Breast epithelium (tissue), 4 donors: ENCODE results near the gene LIPM. TPM values are rescaled to one million over a fixed set of nuclear protein-coding genes. Genes with fewer than 3 reads are reported as not detected.

Experiments
- DNase-seq, 2 donors: peaks; one replicate each; pipeline ENCODE4 v3.0.0-alpha.2; 2019; ENCODE audit warnings: low spot score in 2 of 2
- H3K27ac ChIP-seq, 2 donors: fragments of 200-600 bp; sonication (generic) in 1 of 2; one replicate each; pipeline ENCODE4 v1.5.1; 2016 to 2019; ENCODE audit warnings: mild to moderate bottlenecking in 1 of 2
- H3K27me3 ChIP-seq, 2 donors: fragments of 200-600 bp; sonication (generic) in 1 of 2; one replicate each; pipeline versions ENCODE4 v1.5.1 to v1.6.0; 2017 to 2019; ENCODE audit warnings: control low read depth in 1 of 2, mild to moderate bottlenecking in 1 of 2
- H3K36me3 ChIP-seq: fragments of 200-600 bp; one replicate; pipeline ENCODE4 v1.5.1; 2019
- H3K4me1 ChIP-seq, 2 donors: fragments of 200-600 bp; sonication (generic); one replicate each; pipeline ENCODE4 v1.5.1; 2016 to 2019; ENCODE audit warnings: control low read depth in 1 of 2
- H3K4me3 ChIP-seq, 3 donors: fragments of 200-600 bp; sonication (generic); 1 replicate in 2 of 3; 2 replicates in 1 of 3; pipeline ENCODE4 v1.5.1; 2016 to 2019; ENCODE audit warnings: mild to moderate bottlenecking in 3 of 3, moderate library complexity in 2 of 3
- H3K9me3 ChIP-seq, 2 donors: fragments of 200-600 bp; sonication (generic) in 1 of 2; one replicate each; pipeline ENCODE4 v1.5.1; 2016 to 2019; ENCODE audit warnings: control low read depth in 1 of 2
- POLR2A ChIP-seq: fragments of 450-650 bp; IDR thresholded peaks from one replicate; pipeline ENCODE4 v1.6.1; 2016; ENCODE audit warnings: antibody characterized with exemption, mild to moderate bottlenecking, moderate library complexity
- POLR2AphosphoS5 ChIP-seq, 3 donors: sonication (generic); formaldehyde crosslinking; IDR thresholded peaks; one replicate each; pipeline ENCODE4 v1.6.1; 2017; ENCODE audit warnings: antibody characterized with exemption in 3 of 3
- intact Hi-C: fragments of 100-400 bp; cut with DNase I; formaldehyde crosslinking; loops from one replicate; pipeline ENCODE4 v1.15.1; 2023; ENCODE audit warnings: low total_unique reads
- total RNA-seq, 3 donors: library from RNA; depleted of rRNA; stranded (reverse); fragments of >200 nt; gene quantifications; one replicate each; pipeline ENCODE4 v1.1.0, GENCODE V29; 2016
- TF ChIP-seq, protein P1 (sequence below), 3 donors: fragments of 450-650 bp; IDR thresholded peaks; one replicate each; pipeline ENCODE4 v1.5.1; 2016 to 2017; ENCODE audit warnings: antibody characterized with exemption in 3 of 3, mild to moderate bottlenecking in 3 of 3, moderate library complexity in 3 of 3

The LIPM gene
- total RNA-seq, 3 donors from 2014 or later: not detected

DNA sequence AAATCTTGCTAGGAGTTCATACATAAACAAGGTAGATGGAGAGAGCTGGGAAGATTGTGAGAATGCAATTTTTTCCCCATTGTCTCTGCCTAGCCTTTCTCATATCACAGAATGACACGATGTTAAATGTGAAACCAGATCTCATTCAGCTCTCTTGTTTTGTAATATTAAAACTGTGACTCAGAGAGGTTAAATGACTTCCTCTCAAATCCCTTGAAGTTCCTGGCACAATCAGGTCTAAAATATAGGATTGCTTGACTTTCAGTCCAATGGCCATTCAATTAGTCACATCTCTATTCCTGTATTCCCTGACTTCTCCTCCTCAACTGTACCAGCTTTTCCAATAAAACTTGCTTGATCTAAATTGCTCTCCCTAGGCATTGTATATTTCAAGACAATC lies 46.0 kb downstream of the LIPM start:
- H3K9me3 ChIP-seq: no peaks in the 10 kb centered on the region
- H3K27me3 ChIP-seq: no peaks in the 10 kb centered on the region
- TF ChIP-seq POLR2A (no peak), POLR2AphosphoS5 (IDR thresholded peaks at IDR 0.05) (no peak)
- TF ChIP-seq, protein P1, sequence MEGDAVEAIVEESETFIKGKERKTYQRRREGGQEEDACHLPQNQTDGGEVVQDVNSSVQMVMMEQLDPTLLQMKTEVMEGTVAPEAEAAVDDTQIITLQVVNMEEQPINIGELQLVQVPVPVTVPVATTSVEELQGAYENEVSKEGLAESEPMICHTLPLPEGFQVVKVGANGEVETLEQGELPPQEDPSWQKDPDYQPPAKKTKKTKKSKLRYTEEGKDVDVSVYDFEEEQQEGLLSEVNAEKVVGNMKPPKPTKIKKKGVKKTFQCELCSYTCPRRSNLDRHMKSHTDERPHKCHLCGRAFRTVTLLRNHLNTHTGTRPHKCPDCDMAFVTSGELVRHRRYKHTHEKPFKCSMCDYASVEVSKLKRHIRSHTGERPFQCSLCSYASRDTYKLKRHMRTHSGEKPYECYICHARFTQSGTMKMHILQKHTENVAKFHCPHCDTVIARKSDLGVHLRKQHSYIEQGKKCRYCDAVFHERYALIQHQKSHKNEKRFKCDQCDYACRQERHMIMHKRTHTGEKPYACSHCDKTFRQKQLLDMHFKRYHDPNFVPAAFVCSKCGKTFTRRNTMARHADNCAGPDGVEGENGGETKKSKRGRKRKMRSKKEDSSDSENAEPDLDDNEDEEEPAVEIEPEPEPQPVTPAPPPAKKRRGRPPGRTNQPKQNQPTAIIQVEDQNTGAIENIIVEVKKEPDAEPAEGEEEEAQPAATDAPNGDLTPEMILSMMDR (IDR thresholded peaks at IDR 0.05): no peak
- intact Hi-C loops: no loop called here
- no peak overlapping the region for H3K4me3 ChIP-seq
- no peak for DNase-seq
- no peaks in the 10 kb centered on the region for H3K4me1 ChIP-seq
- no peak overlapping the region for H3K27ac ChIP-seq
- H3K36me3 ChIP-seq: no peaks in the 10 kb centered on the region

DNA sequence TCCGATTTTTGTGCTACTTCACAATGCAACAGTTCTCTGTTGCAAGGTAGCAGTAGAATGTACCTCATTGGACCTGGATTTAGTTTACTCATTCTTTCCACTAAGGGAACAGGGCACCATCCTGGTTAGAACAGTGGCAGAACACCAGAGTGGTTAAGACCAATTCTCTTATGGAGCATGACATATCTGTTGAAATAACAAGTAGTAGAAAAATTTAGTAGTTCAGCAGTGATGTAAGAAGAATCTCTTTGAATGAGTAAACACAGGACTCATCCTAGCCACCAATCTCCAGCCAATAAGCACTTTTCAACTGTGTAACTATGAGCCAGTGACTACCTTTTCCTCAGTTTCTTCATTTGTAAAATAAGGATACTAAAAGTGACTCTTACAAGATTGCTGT lies 46.7 kb downstream of the LIPM start:
- Histone ChIP-seq H3K27me3 (no peaks in the 10 kb centered on the region), H3K4me3 (no peak overlapping the region), H3K4me1 (no peaks in the 10 kb centered on the region), H3K9me3 (no peaks in the 10 kb centered on the region), H3K27ac (no peak overlapping the region), H3K36me3 (no peaks in the 10 kb centered on the region)
- no peak for DNase-seq
- intact Hi-C loops: no loop called here
- TF ChIP-seq, protein P1 (IDR thresholded peaks at IDR 0.05): no peak
- TF ChIP-seq POLR2A (no peak), POLR2AphosphoS5 (IDR thresholded peaks at IDR 0.05) (no peak)

DNA sequence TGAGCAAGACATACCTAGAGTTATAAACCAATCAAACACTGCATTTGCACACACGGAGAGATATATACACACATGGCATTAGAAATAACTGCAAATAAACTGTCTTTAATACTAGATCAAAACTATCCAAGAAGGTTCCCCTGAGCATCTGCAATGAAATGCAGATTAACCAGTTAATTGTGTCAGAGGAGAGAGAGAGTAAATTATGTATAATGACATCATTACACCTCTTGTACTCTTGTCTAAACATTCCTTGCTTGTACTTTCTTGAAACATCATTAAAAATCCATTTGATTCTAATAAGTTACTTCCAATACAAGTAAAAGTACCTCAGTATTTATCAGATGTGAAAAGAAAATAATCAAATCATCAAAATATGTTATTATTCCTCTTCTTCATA lies 48.2 kb downstream of the LIPM start:
- Histone ChIP-seq H3K4me3 (no peak overlapping the region), H3K27ac (no peak overlapping the region), H3K36me3 (no peaks in the 10 kb centered on the region), H3K27me3 (no peaks in the 10 kb centered on the region), H3K9me3 (no peaks in the 10 kb centered on the region), H3K4me1 (no peaks in the 10 kb centered on the region)
- TF ChIP-seq, protein P1 (IDR thresholded peaks at IDR 0.05): no peak
- TF ChIP-seq POLR2AphosphoS5 (IDR thresholded peaks at IDR 0.05): no peak
- TF ChIP-seq POLR2A: no peak
- intact Hi-C loops: no loop called here
- no peak for DNase-seq

DNA sequence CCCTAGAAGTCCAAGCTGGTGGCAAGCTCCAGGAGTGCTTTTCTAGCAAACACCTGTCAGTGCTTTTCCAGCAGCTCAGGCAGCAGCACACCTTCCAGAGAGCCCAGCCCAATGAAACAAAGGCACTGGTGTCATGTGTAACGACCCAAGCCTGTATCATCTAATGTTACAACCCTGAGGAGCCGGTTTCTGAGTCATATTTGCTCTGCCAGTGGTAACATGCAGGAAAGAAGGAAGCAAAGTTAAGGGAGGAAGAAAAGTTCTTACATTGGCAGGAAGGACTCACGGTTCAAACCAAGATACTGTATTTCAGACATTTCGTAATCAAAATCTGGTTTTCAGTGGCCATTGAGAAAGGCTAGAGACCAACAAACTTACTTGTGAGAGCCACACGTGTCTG lies 49.2 kb downstream of the LIPM start, which contains the start of gene ANKRD22:
Gene ANKRD22 (minus strand): TSS at position 139 of the 400 bp plus-strand sequence. CDS start 237 bp downstream, outside the sequence.
- Histone ChIP-seq H3K27ac (peak within 1 kb of the TSS; percentile 50 to 53), H3K27me3 (no peaks in the 10 kb centered on the region), H3K36me3 (no peaks in the 10 kb centered on the region), H3K9me3 (no peaks in the 10 kb centered on the region), H3K4me1 (no peaks in the 10 kb centered on the region), H3K4me3 (no peak within 1 kb of the TSS)
- DNase-seq: peak; percentile 56 to 69
- intact Hi-C loops: no loop called here
- TF ChIP-seq, protein P1 (IDR thresholded peaks at IDR 0.05): no peak
- TF ChIP-seq POLR2AphosphoS5 (IDR thresholded peaks at IDR 0.05) (peak in 1 of 3 donors; percentile 38), POLR2A (no peak)

DNA sequence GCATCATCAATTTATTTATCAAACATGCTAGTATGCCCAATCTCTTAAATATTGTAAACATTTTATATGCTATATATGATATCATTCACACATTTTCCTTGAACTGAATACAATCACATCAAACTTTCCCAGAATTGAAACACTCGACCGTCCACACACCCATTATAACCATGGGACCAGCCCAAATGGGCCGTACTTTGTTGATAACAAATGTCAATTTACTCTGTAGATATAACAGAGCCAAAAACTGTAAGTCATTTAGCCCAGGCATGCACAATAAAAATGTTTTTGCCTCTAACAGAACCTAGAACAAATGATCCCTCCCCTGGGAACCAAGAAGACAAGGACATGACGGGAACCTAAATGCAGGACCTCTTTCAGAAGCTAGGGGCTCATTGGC lies 49.8 kb downstream of the LIPM start:
- Histone ChIP-seq H3K4me3 (no peak overlapping the region), H3K27me3 (no peaks in the 10 kb centered on the region), H3K9me3 (no peaks in the 10 kb centered on the region), H3K27ac (no peak overlapping the region), H3K36me3 (no peaks in the 10 kb centered on the region), H3K4me1 (no peaks in the 10 kb centered on the region)
- intact Hi-C loops: no loop called here
- no peak for TF ChIP-seq POLR2A
- TF ChIP-seq, protein P1 (IDR thresholded peaks at IDR 0.05): no peak
- TF ChIP-seq POLR2AphosphoS5 (IDR thresholded peaks at IDR 0.05): no peak
- DNase-seq: no peak
